HG02798 (cell line): ENCODE data around the gene SERPINI2.

ENCODE experiments used
- ATAC-seq: cut with Tn5 transposase; IDR thresholded peaks from one replicate; pipeline ENCODE4 v1.9.1; 2021; ENCODE audit warnings: mild to moderate bottlenecking; ENCODE audit not compliant: unreplicated experiment, poor library complexity

Gene SERPINI2

GRCh38 chr3:167473863-167474262 lies at the start of gene SERPINI2:
Gene SERPINI2, minus strand, starts transcription at chr3:167474042. Its CDS starts 2,208 bp downstream, at chr3:167471834.
- no peak for ATAC-seq

- ATAC-seq = no peak
Observed at GRCh38 chr3:167521006-167521355, 47.1 kb upstream of the SERPINI2 start.

GRCh38 chr3:167520266-167521005 lies 46.6 kb upstream of the SERPINI2 start:
- no peak for ATAC-seq

GRCh38 chr3:167507954-167508353 lies 34.1 kb upstream of the SERPINI2 start:
- no peak for ATAC-seq

- no peak for ATAC-seq
Observed at GRCh38 chr3:167502401-167502800, 28.6 kb upstream of the SERPINI2 start.

GRCh38 chr3:167501941-167502340 lies 28.1 kb upstream of the SERPINI2 start:
- ATAC-seq = no peak

- ATAC-seq = no peak
Observed at GRCh38 chr3:167497903-167498302, 24.1 kb upstream of the SERPINI2 start.

GRCh38 chr3:167493244-167493643 lies 19.4 kb upstream of the SERPINI2 start:
- no peak for ATAC-seq

- ATAC-seq = no peak
Observed at GRCh38 chr3:167491621-167492020, 17.8 kb upstream of the SERPINI2 start.

GRCh38 chr3:167489571-167489970 lies 15.7 kb upstream of the SERPINI2 start:
- ATAC-seq = no peak

GRCh38 chr3:167487556-167487955 lies 13.7 kb upstream of the SERPINI2 start:
- ATAC-seq = no peak

- no peak for ATAC-seq
Observed at GRCh38 chr3:167484551-167484950, 10.7 kb upstream of the SERPINI2 start.

- no peak for ATAC-seq
Observed at GRCh38 chr3:167483708-167484475, 10.1 kb upstream of the SERPINI2 start.

GRCh38 chr3:167481164-167481563 lies 7.3 kb upstream of the SERPINI2 start:
- no peak for ATAC-seq

GRCh38 chr3:167480748-167481147 lies 6.9 kb upstream of the SERPINI2 start:
- ATAC-seq = no peak

GRCh38 chr3:167469381-167469780 lies 4.5 kb downstream of the SERPINI2 start:
- no peak for ATAC-seq

GRCh38 chr3:167467848-167468611 lies 5.8 kb downstream of the SERPINI2 start:
- no peak for ATAC-seq

GRCh38 chr3:167466966-167467365 lies 6.9 kb downstream of the SERPINI2 start:
- no peak for ATAC-seq

GRCh38 chr3:167456157-167456799 lies 17.6 kb downstream of the SERPINI2 start:
- no peak for ATAC-seq

GRCh38 chr3:167453815-167454214 lies 20.0 kb downstream of the SERPINI2 start:
- no peak for ATAC-seq

GRCh38 chr3:167451282-167451681 lies 22.6 kb downstream of the SERPINI2 start:
- no peak for ATAC-seq
